Calu3 (cell line): ENCODE data around the gene PDK2. TPM values are rescaled to one million over a fixed set of nuclear protein-coding genes. Genes with fewer than 3 reads are reported as not detected.

ENCODE experiments used
- BruUV-seq: library from RNA; stranded (reverse); fragments of 400-500 nt; replicated peaks from 2 replicates; lab custom pipeline; 2021; lab: Mats Ljungman, UMichigan
- CTCF ChIA-PET: fragments of 300-600 bp; sonication (Branson Sonifier 250); formaldehyde crosslinking; loops from one replicate; lab custom pipeline; 2022; ENCODE audit warnings: antibody characterized with exemption; lab: Charles Lee
- DNase-seq: peaks from one replicate; pipeline ENCODE4 v3.0.0; 2022
- H3K27ac Mint-ChIP-seq: one replicate; pipeline ENCODE4 v1.8.0; 2022; ENCODE audit warnings: mixed read lengths; ENCODE audit not compliant: unreplicated experiment
- H3K27me3 Mint-ChIP-seq: one replicate; pipeline ENCODE4 v1.8.0; 2022; ENCODE audit warnings: mixed read lengths; ENCODE audit not compliant: unreplicated experiment
- H3K36me3 Mint-ChIP-seq: one replicate; pipeline ENCODE4 v1.8.0; 2022; ENCODE audit warnings: mild to moderate bottlenecking, moderate library complexity, mixed read lengths; ENCODE audit not compliant: insufficient read depth, unreplicated experiment
- H3K4me1 Mint-ChIP-seq: one replicate; pipeline ENCODE4 v1.8.0; 2022; ENCODE audit warnings: mild to moderate bottlenecking, low read depth, mixed read lengths; ENCODE audit not compliant: unreplicated experiment
- H3K4me3 Mint-ChIP-seq: one replicate; pipeline ENCODE4 v1.8.0; 2022; ENCODE audit warnings: mild to moderate bottlenecking, low read depth, moderate library complexity, mixed read lengths; ENCODE audit not compliant: unreplicated experiment
- H3K9me3 Mint-ChIP-seq: one replicate; pipeline ENCODE4 v1.8.0; 2022; ENCODE audit warnings: low read depth, mixed read lengths; ENCODE audit not compliant: unreplicated experiment
- CTCF ChIP-seq: fragments of 200-600 bp; IDR thresholded peaks from one replicate; pipeline ENCODE4 v1.8.0; 2022; ENCODE audit warnings: antibody characterized with exemption; ENCODE audit not compliant: unreplicated experiment
- intact Hi-C: fragments of 100-400 bp; cut with micrococcal nuclease; formaldehyde crosslinking; loops from one replicate; pipeline ENCODE4 v1.10.0; 2022; ENCODE audit not compliant: unreplicated experiment
- total RNA-seq: library from RNA; stranded (reverse); gene quantifications from 2 replicates; pipeline ENCODE4 v1.2.3, GENCODE V29; 2022

Gene PDK2
- total RNA-seq, 1 experiment from 2014 or later, result 29.5 TPM

GRCh38 chr17:50153650-50154575 is 58.8 kb downstream of the PDK2 start:
- Mint-ChIP-seq H3K27me3 (no peaks in the 10 kb centered on the region), H3K27ac (peak overlapping the region; percentile 47), H3K36me3 (peaks cover 38% of the 10 kb centered on the region), H3K9me3 (no peaks in the 10 kb centered on the region), H3K4me3 (no peak overlapping the region), H3K4me1 (peaks cover 36% of the 10 kb centered on the region)
- BruUV-seq, result no TSS peak
- no peak for TF ChIP-seq CTCF
- CTCF ChIA-PET, result interaction anchor here (1.2 kb wide), 1 partner anchor 24 kb away, joined by 4 read pairs; no protein-coding TSS in a partner anchor
- DNase-seq, result peak; percentile 67
- intact Hi-C loops, result no loop called here

GRCh38 chr17:50154604-50155003 is 59.5 kb downstream of the PDK2 start:
- DNase-seq, result no peak
- H3K36me3 Mint-ChIP-seq, result peaks cover 32% of the 10 kb centered on the region
- BruUV-seq, result no TSS peak
- peaks cover 3% of the 10 kb centered on the region for H3K27me3 Mint-ChIP-seq
- intact Hi-C loops, result no loop called here
- H3K4me1 Mint-ChIP-seq, result peaks cover 36% of the 10 kb centered on the region
- TF ChIP-seq CTCF, result no peak
- H3K27ac Mint-ChIP-seq, result peak overlapping the region; percentile 47
- CTCF ChIA-PET, result interaction anchor here (0.7 to 1.2 kb wide), 2 partner anchors 10 to 23 kb away, joined by 4 to 10 read pairs; no protein-coding TSS in a partner anchor
- no peak overlapping the region for H3K4me3 Mint-ChIP-seq
- no peaks in the 10 kb centered on the region for H3K9me3 Mint-ChIP-seq

- Mint-ChIP-seq H3K4me3 (no peak overlapping the region), H3K27me3 (peaks cover 10% of the 10 kb centered on the region), H3K27ac (no peak overlapping the region), H3K36me3 (peaks cover 25% of the 10 kb centered on the region), H3K9me3 (no peaks in the 10 kb centered on the region), H3K4me1 (peaks cover 36% of the 10 kb centered on the region)
- CTCF ChIA-PET, result interaction anchor here (0.7 kb wide), 1 partner anchor 11 kb away, joined by 10 read pairs; no protein-coding TSS in a partner anchor
- DNase-seq, result no peak
- no TSS peak for BruUV-seq
- TF ChIP-seq CTCF, result no peak
- intact Hi-C loops, result no loop called here
Measured at GRCh38 chr17:50155115-50155819, 60.1 kb downstream of the PDK2 start.

GRCh38 chr17:50157891-50158290 is 62.7 kb downstream of the PDK2 start:
- no peak for DNase-seq
- no peak for TF ChIP-seq CTCF
- no peaks in the 10 kb centered on the region for H3K9me3 Mint-ChIP-seq
- intact Hi-C loops, result no loop called here
- no peak overlapping the region for H3K27ac Mint-ChIP-seq
- peaks cover 43% of the 10 kb centered on the region for H3K4me1 Mint-ChIP-seq
- CTCF ChIA-PET, result interaction anchor here (0.8 kb wide), 1 partner anchor 115 kb away, joined by 3 read pairs; no protein-coding TSS in a partner anchor
- H3K36me3 Mint-ChIP-seq, result peaks cover 12% of the 10 kb centered on the region
- peaks cover 36% of the 10 kb centered on the region for H3K27me3 Mint-ChIP-seq
- no TSS peak for BruUV-seq
- H3K4me3 Mint-ChIP-seq, result no peak overlapping the region
